ENCODE data around the gene SERTAD4. TPM values are rescaled to one million over a fixed set of nuclear protein-coding genes. Genes with fewer than 3 reads are reported as not detected.

Gene SERTAD4
- total and polyA plus RNA-seq, 10 of the 15 experiments (the other 5 are each of a cell fraction or from before 2014, with no cell fraction given) = not detected

DNA sequence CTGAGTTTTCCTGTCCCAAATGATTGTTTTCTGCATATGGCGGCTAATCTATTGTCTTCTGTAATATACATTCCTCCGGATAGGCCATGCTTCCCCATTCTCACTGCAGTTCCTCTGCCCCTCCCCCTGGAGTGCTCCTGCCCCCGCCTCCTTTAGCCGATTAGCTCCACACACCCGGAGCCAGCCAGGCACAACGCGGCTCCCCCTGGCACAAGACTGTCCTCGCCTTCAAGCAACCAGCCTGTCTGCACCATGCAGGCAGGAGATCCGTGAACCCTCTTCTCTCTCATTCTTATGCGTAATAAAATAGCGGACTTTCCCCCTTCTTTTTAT lies 18.0 kb downstream of the SERTAD4 start:
- ChIA-PET RAD21 (ENCODE audit: unreplicated experiment) (no interaction called here), SMC1A (ENCODE audit: uncharacterized antibody, unreplicated experiment) (interaction anchor here (0.6 kb wide), 1 partner anchor 370 kb away, joined by 4 read pairs; no protein-coding TSS in a partner anchor), CTCF (interaction anchor here (1.2 kb wide), 1 partner anchor 12 kb away, joined by 3 read pairs; no protein-coding TSS in a partner anchor), POLR2A (no interaction called here)
- intact Hi-C loops (cut with micrococcal nuclease; ENCODE audit: unreplicated experiment) (no loop called here), in situ Hi-C loops (cut with MboI) (no loop called here)
- H3K79me2 ChIP-seq (ENCODE audit: control insufficient read depth, insufficient read depth, low read length) = no peaks in the 10 kb centered on the region
- H3K4me2 ChIP-seq (ENCODE audit: control insufficient read depth, insufficient read depth) = no peak overlapping the region
- WGBS (ENCODE audit: insufficient coverage, insufficient replicate concordance, low lambda C conversion rate, missing lambda C conversion rate) = 8% methylated on average over 11 of the region's 11 CpGs
- H3K4me1 ChIP-seq (ENCODE audit: control insufficient read depth, insufficient read depth, low read length) = no peaks in the 10 kb centered on the region
- no peak overlapping the region for H3K4me3 ChIP-seq
- no TSS peak for BruUV-seq (replicated peaks)
- H3K9ac ChIP-seq (ENCODE audit: control insufficient read depth, insufficient read depth, low read length) = no peak overlapping the region
- ATAC-seq (peak; percentile 55), DNase-seq (ENCODE audit: low read depth, low spot score) (no peak), FAIRE-seq (no peak)
- H2AFZ ChIP-seq (ENCODE audit: control insufficient read depth, low read depth, low read length) = no peak overlapping the region
- H3K36me3 ChIP-seq (ENCODE audit: control insufficient read depth in 2 of 2, insufficient read depth in 2 of 2, low read length in 1 of 2) = no peaks in the 10 kb centered on the region
- H3K27ac ChIP-seq (ENCODE audit: control insufficient read depth, insufficient read depth) = no peak overlapping the region
- H3K27me3 ChIP-seq (replicated peaks in 1 of 2; ENCODE audit: control insufficient read depth in 2 of 2, insufficient read depth in 2 of 2, low read length in 1 of 2) = peaks cover 13 to 14% of the 10 kb centered on the region in 2 experiments; a peak in 3 of 4 replicates
- H4K20me1 ChIP-seq (ENCODE audit: control insufficient read depth, insufficient read depth) = no peaks in the 10 kb centered on the region
- H3K9me3 ChIP-seq (replicated peaks; ENCODE audit: control insufficient read depth, insufficient read depth, low read length) = no peaks in the 10 kb centered on the region
- no peak for TF ChIP-seq NFIC (IDR thresholded peaks at IDR 0.05; ENCODE audit: low read depth, low read length)
- no peak for TF ChIP-seq TCF12 (IDR thresholded peaks at IDR 0.05; ENCODE audit: low read depth, low read length)
- TF ChIP-seq KAT2A (conservative IDR thresholded peaks at IDR 0.05; ENCODE audit: control insufficient read depth, low read depth, low read length) = no peak
- TF ChIP-seq FOXM1 (IDR thresholded peaks at IDR 0.05; ENCODE audit: low read depth, low read length) = no peak
- no peak for TF ChIP-seq MYB (IDR thresholded peaks at IDR 0.05; ENCODE audit: borderline replicate concordance, low read depth, low read length)
- TF ChIP-seq, protein P1, sequence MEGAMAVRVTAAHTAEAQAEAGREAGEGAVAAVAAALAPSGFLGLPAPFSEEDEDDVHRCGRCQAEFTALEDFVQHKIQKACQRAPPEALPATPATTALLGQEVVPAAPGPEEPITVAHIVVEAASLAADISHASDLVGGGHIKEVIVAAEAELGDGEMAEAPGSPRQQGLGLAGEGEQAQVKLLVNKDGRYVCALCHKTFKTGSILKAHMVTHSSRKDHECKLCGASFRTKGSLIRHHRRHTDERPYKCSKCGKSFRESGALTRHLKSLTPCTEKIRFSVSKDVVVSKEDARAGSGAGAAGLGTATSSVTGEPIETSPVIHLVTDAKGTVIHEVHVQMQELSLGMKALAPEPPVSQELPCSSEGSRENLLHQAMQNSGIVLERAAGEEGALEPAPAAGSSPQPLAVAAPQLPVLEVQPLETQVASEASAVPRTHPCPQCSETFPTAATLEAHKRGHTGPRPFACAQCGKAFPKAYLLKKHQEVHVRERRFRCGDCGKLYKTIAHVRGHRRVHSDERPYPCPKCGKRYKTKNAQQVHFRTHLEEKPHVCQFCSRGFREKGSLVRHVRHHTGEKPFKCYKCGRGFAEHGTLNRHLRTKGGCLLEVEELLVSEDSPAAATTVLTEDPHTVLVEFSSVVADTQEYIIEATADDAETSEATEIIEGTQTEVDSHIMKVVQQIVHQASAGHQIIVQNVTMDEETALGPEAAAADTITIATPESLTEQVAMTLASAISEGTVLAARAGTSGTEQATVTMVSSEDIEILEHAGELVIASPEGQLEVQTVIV (IDR thresholded peaks at IDR 0.05; ENCODE audit: borderline replicate concordance, partially characterized antibody) = no peak
- TF ChIP-seq, protein P2, sequence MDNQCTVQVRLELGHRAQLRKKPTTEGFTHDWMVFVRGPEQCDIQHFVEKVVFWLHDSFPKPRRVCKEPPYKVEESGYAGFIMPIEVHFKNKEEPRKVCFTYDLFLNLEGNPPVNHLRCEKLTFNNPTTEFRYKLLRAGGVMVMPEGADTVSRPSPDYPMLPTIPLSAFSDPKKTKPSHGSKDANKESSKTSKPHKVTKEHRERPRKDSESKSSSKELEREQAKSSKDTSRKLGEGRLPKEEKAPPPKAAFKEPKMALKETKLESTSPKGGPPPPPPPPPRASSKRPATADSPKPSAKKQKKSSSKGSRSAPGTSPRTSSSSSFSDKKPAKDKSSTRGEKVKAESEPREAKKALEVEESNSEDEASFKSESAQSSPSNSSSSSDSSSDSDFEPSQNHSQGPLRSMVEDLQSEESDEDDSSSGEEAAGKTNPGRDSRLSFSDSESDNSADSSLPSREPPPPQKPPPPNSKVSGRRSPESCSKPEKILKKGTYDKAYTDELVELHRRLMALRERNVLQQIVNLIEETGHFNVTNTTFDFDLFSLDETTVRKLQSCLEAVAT (IDR thresholded peaks at IDR 0.05) = no peak
- no peak for TF ChIP-seq SMAD1 (IDR thresholded peaks at IDR 0.05; ENCODE audit: low read depth, partially characterized antibody)
- TF ChIP-seq NR2F1 (conservative IDR thresholded peaks at IDR 0.05) = no peak
- no peak for TF ChIP-seq MYC (IDR thresholded peaks at IDR 0.05; ENCODE audit: insufficient read depth, insufficient read length, insufficient replicate concordance, low read length, severe bottlenecking)
- TF ChIP-seq, protein P3, sequence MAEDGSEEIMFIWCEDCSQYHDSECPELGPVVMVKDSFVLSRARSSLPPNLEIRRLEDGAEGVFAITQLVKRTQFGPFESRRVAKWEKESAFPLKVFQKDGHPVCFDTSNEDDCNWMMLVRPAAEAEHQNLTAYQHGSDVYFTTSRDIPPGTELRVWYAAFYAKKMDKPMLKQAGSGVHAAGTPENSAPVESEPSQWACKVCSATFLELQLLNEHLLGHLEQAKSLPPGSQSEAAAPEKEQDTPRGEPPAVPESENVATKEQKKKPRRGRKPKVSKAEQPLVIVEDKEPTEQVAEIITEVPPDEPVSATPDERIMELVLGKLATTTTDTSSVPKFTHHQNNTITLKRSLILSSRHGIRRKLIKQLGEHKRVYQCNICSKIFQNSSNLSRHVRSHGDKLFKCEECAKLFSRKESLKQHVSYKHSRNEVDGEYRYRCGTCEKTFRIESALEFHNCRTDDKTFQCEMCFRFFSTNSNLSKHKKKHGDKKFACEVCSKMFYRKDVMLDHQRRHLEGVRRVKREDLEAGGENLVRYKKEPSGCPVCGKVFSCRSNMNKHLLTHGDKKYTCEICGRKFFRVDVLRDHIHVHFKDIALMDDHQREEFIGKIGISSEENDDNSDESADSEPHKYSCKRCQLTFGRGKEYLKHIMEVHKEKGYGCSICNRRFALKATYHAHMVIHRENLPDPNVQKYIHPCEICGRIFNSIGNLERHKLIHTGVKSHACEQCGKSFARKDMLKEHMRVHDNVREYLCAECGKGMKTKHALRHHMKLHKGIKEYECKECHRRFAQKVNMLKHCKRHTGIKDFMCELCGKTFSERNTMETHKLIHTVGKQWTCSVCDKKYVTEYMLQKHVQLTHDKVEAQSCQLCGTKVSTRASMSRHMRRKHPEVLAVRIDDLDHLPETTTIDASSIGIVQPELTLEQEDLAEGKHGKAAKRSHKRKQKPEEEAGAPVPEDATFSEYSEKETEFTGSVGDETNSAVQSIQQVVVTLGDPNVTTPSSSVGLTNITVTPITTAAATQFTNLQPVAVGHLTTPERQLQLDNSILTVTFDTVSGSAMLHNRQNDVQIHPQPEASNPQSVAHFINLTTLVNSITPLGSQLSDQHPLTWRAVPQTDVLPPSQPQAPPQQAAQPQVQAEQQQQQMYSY (CRISPR knock-in tag; IDR thresholded peaks at IDR 0.05) = no peak
- TF ChIP-seq, protein P4, sequence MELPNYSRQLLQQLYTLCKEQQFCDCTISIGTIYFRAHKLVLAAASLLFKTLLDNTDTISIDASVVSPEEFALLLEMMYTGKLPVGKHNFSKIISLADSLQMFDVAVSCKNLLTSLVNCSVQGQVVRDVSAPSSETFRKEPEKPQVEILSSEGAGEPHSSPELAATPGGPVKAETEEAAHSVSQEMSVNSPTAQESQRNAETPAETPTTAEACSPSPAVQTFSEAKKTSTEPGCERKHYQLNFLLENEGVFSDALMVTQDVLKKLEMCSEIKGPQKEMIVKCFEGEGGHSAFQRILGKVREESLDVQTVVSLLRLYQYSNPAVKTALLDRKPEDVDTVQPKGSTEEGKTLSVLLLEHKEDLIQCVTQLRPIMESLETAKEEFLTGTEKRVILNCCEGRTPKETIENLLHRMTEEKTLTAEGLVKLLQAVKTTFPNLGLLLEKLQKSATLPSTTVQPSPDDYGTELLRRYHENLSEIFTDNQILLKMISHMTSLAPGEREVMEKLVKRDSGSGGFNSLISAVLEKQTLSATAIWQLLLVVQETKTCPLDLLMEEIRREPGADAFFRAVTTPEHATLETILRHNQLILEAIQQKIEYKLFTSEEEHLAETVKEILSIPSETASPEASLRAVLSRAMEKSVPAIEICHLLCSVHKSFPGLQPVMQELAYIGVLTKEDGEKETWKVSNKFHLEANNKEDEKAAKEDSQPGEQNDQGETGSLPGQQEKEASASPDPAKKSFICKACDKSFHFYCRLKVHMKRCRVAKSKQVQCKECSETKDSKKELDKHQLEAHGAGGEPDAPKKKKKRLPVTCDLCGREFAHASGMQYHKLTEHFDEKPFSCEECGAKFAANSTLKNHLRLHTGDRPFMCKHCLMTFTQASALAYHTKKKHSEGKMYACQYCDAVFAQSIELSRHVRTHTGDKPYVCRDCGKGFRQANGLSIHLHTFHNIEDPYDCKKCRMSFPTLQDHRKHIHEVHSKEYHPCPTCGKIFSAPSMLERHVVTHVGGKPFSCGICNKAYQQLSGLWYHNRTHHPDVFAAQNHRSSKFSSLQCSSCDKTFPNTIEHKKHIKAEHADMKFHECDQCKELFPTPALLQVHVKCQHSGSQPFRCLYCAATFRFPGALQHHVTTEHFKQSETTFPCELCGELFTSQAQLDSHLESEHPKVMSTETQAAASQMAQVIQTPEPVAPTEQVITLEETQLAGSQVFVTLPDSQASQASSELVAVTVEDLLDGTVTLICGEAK (IDR thresholded peaks at IDR 0.05; ENCODE audit: borderline replicate concordance) = no peak
